Spleen (tissue), 7 donors: ENCODE data around the gene BTN3A1.

Experiments used
- POLR2A ChIP-seq, 3 donors: fragments of 450-650 bp; IDR thresholded peaks; one replicate each; pipeline ENCODE4 v1.5.1; 2017; ENCODE audit warnings: antibody characterized with exemption in 3 of 3, mild to moderate bottlenecking in 1 of 3
- POLR2AphosphoS5 ChIP-seq, 3 donors: sonication (generic); formaldehyde crosslinking; IDR thresholded peaks; one replicate each; pipeline ENCODE4 v1.5.1; 2017; ENCODE audit warnings: antibody characterized with exemption in 3 of 3
- TF ChIP-seq, protein P1 (sequence below), 11 experiments: fragments of 200-600 bp in 7 of 11; fragments of 450-650 bp in 4 of 11; sonication (generic) in 4 of 11; IDR thresholded peaks in 8 of 11; conservative IDR thresholded peaks in 3 of 11; 1 replicate in 7 of 11; 2 replicates in 4 of 11; pipeline versions ENCODE4 v1.4.0 to v1.8.0; 2016 to 2021; ENCODE audit warnings: antibody characterized with exemption in 11 of 11, inconsistent platforms in 4 of 11, mild to moderate bottlenecking in 1 of 11
- donor health status: DM: no; HTN: no; CAD: no; lungs with moderate emphysema.
- donor health status: DM: no; HTN: no; CAD: no.
- donor health status: DM: no; HTN: no; CAD: no.

DNA sequence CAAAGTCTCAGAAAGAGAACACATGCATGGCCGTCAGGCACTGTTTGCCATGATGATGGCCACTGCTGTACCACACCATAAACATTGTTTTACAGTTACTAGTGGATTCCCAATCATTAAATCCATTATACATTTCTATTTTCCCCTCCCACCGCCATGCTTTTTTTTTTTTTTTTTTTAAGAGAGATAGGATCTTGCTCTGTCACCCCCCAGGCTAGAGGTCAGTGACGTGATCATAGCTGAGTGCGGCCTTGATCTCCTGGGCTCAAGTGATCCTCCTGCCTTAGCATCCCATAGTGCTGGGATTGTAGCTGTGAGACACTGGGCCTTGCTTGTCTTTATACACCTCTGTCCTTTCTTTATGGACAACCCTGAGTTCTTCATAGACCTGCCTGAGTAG is 33.9 kb downstream of the BTN3A1 start:
- TF ChIP-seq POLR2A (IDR thresholded peaks at IDR 0.05) (no peak), POLR2AphosphoS5 (IDR thresholded peaks at IDR 0.05) (no peak)
- TF ChIP-seq, protein P1, sequence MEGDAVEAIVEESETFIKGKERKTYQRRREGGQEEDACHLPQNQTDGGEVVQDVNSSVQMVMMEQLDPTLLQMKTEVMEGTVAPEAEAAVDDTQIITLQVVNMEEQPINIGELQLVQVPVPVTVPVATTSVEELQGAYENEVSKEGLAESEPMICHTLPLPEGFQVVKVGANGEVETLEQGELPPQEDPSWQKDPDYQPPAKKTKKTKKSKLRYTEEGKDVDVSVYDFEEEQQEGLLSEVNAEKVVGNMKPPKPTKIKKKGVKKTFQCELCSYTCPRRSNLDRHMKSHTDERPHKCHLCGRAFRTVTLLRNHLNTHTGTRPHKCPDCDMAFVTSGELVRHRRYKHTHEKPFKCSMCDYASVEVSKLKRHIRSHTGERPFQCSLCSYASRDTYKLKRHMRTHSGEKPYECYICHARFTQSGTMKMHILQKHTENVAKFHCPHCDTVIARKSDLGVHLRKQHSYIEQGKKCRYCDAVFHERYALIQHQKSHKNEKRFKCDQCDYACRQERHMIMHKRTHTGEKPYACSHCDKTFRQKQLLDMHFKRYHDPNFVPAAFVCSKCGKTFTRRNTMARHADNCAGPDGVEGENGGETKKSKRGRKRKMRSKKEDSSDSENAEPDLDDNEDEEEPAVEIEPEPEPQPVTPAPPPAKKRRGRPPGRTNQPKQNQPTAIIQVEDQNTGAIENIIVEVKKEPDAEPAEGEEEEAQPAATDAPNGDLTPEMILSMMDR (IDR thresholded peaks at IDR 0.05 in 8 of 11, conservative IDR thresholded peaks at IDR 0.05 in 3 of 11) = no peak
